ENCODE data around the gene FBXW5. TPM values are rescaled to one million over a fixed set of nuclear protein-coding genes. Genes with fewer than 3 reads are reported as not detected.

The FBXW5 gene
- total RNA-seq, 2 experiments from 2014 or later = 63.3 to 89.6 TPM

DNA sequence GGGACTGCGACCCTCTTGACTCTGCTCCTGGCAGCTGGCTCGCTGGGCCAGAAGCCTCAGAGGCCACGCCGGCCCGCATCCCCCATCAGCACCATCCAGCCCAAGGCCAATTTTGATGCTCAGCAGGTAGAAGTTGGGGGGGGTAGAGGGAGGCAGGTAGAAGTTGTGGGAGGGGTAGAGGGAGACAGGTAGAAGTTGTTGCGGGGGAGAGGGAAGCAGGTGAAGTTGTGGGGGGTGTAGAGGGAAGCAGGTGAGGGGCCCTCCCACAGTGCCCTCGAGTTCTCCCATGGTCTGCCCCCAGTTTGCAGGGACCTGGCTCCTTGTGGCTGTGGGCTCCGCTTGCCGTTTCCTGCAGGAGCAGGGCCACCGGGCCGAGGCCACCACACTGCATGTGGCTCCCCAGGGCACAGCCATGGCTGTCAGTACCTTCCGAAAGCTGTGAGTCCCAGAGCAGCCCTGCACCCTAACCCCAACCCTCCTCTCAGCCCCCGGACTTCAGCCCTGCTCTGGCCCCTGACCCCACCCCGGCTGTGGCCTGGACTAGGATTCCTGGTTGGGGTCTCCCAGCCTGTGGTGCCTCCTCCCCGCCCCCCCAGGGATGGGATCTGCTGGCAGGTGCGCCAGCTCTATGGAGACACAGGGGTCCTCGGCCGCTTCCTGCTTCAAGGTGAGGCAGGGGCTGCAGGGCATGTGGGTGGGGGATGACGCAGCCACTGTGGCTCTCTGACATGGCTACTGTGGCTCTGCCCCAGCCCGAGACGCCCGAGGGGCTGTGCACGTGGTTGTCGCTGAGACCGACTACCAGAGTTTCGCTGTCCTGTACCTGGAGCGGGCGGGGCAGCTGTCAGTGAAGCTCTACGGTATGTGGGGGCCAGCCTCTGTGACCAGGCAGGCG lies 1.0 kb upstream of the FBXW5 start:
- Histone ChIP-seq H3K4me1 (ENCODE audit: insufficient read depth, low read length, poor library complexity, severe bottlenecking) (peaks cover 34% of the 10 kb centered on the region), H3K36me3 (ENCODE audit: insufficient read depth, low read length) (peaks cover 26% of the 10 kb centered on the region), H3K9me3 (ENCODE audit: low read length) (no peaks in the 10 kb centered on the region), H3K79me2 (ENCODE audit: insufficient read depth, low read depth, low read length) (peaks cover 10% of the 10 kb centered on the region; the same call in 1 of the 2 replicates), H2AFZ (ENCODE audit: low read length) (no peak overlapping the region), H4K20me1 (ENCODE audit: insufficient read depth, low read length) (no peaks in the 10 kb centered on the region), H3K4me3 (ENCODE audit: low read depth, low read length, poor library complexity, severe bottlenecking) (no peak overlapping the region), H3K27ac (ENCODE audit: low read depth, low read length, poor library complexity, severe bottlenecking) (no peak overlapping the region), H3K4me2 (ENCODE audit: low read length) (peak overlapping the region; percentile 41; the same call in 1 of the 2 replicates), H3K9me2 (ENCODE audit: insufficient read depth, low read length) (no peaks in the 10 kb centered on the region)
- BruUV-seq (replicated peaks) = no TSS peak
- no peak for TF ChIP-seq EZH2phosphoT487 (IDR thresholded peaks at IDR 0.05; ENCODE audit: borderline replicate concordance, low read depth, low read length)
- TF ChIP-seq, protein P1, sequence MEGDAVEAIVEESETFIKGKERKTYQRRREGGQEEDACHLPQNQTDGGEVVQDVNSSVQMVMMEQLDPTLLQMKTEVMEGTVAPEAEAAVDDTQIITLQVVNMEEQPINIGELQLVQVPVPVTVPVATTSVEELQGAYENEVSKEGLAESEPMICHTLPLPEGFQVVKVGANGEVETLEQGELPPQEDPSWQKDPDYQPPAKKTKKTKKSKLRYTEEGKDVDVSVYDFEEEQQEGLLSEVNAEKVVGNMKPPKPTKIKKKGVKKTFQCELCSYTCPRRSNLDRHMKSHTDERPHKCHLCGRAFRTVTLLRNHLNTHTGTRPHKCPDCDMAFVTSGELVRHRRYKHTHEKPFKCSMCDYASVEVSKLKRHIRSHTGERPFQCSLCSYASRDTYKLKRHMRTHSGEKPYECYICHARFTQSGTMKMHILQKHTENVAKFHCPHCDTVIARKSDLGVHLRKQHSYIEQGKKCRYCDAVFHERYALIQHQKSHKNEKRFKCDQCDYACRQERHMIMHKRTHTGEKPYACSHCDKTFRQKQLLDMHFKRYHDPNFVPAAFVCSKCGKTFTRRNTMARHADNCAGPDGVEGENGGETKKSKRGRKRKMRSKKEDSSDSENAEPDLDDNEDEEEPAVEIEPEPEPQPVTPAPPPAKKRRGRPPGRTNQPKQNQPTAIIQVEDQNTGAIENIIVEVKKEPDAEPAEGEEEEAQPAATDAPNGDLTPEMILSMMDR (conservative IDR thresholded peaks at IDR 0.05; ENCODE audit: low read length) = no peak
- POLR2A ChIA-PET = interaction anchor here (0.5 kb wide), 1 partner anchor 125 kb away, joined by 4 read pairs; no protein-coding TSS in a partner anchor
- no peak for DNase-seq (ENCODE audit: low spot score)
- intact Hi-C loops (cut with micrococcal nuclease; ENCODE audit: unreplicated experiment) = loop anchor here (2.0 kb wide), 2 partner anchors 47 to 59 kb away; partner anchors contain the start of genes PAXX and TRAF2
- CTCF ChIA-PET (ENCODE audit: unreplicated experiment) = no interaction called here

DNA sequence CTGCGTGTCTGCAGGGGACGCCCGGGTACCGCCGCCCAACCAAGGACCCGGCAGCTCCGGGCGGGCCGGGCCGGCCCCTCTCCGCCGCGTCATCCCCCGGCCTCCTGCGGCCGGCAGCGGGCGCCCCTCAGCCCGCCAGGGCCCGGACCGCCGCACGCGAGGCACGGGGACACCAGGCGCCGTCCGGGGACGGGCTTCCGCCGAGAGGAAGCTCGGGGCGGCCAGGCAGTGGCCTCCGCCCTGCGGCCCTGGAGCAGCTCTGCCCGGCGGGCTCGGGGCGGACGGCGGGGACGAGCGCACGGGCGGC lies 373 bp downstream of the FBXW5 start:
- Histone ChIP-seq H3K9me3 (ENCODE audit: low read length) (no peaks in the 10 kb centered on the region), H2AFZ (ENCODE audit: low read length) (no peak overlapping the region), H3K9me2 (ENCODE audit: insufficient read depth, low read length) (no peaks in the 10 kb centered on the region), H3K79me2 (ENCODE audit: insufficient read depth, low read depth, low read length) (peaks cover 10% of the 10 kb centered on the region; the same call in 1 of the 2 replicates), H3K27ac (ENCODE audit: low read depth, low read length, poor library complexity, severe bottlenecking) (peak overlapping the region; percentile 40), H3K4me2 (ENCODE audit: low read length) (peak overlapping the region; percentile 87), H4K20me1 (ENCODE audit: insufficient read depth, low read length) (no peaks in the 10 kb centered on the region), H3K36me3 (ENCODE audit: insufficient read depth, low read length) (peaks cover 40% of the 10 kb centered on the region), H3K4me3 (ENCODE audit: low read depth, low read length, poor library complexity, severe bottlenecking) (peak overlapping the region; percentile 82), H3K4me1 (ENCODE audit: insufficient read depth, low read length, poor library complexity, severe bottlenecking) (peaks cover 27% of the 10 kb centered on the region)
- TF ChIP-seq EZH2phosphoT487 (IDR thresholded peaks at IDR 0.05; ENCODE audit: borderline replicate concordance, low read depth, low read length) = no peak
- TF ChIP-seq, protein P1 (conservative IDR thresholded peaks at IDR 0.05; ENCODE audit: low read length) = no peak; the same call in 1 of the 2 replicates
- intact Hi-C loops (cut with micrococcal nuclease; ENCODE audit: unreplicated experiment) = loop anchor here (1.0 to 2.0 kb wide), 3 partner anchors 49 to 154 kb away; partner anchors contain the start of genes PAXX and TRAF2
- no TSS peak for BruUV-seq (replicated peaks)
- ChIA-PET POLR2A (no interaction called here), CTCF (ENCODE audit: unreplicated experiment) (interaction anchor here (0.6 kb wide), 1 partner anchor 91 kb away, joined by 3 read pairs; no protein-coding TSS in a partner anchor)
- DNase-seq (ENCODE audit: low spot score) = no peak
